Effector CD4-positive, alpha-beta T cell (primary cell): ENCODE measurements around the gene ZCWPW1.
"Not testable (repeated sequence)": the region's sequence is repeated elsewhere in the genome, so short reads cannot be mapped to it uniquely, and the experiment has no call there.

Experiments
- DNase-seq: peaks from one replicate; pipeline ENCODE4 v3.0.0-alpha.2; 2020

ZCWPW1 gene

GRCh38 chr7:100397315-100398081, 31.0 kb downstream of the ZCWPW1 start:
- DNase-seq: no peak

GRCh38 chr7:100396421-100396982, 32.0 kb downstream of the ZCWPW1 start:
- DNase-seq: no peak

- DNase-seq: no peak
Measured at GRCh38 chr7:100394077-100394476, 34.4 kb downstream of the ZCWPW1 start.

GRCh38 chr7:100393233-100393905, 35.1 kb downstream of the ZCWPW1 start:
- no peak for DNase-seq

GRCh38 chr7:100390286-100391009, 38.1 kb downstream of the ZCWPW1 start:
- no peak for DNase-seq

GRCh38 chr7:100389437-100390088, 38.9 kb downstream of the ZCWPW1 start:
- no peak for DNase-seq

- no peak for DNase-seq
Measured at GRCh38 chr7:100387695-100388094, 40.8 kb downstream of the ZCWPW1 start.

- no peak for DNase-seq
Measured at GRCh38 chr7:100386940-100387339, 41.6 kb downstream of the ZCWPW1 start.

- DNase-seq: no peak
Measured at GRCh38 chr7:100384628-100385294, 43.7 kb downstream of the ZCWPW1 start.

- DNase-seq: not testable (repeated sequence)
Measured at GRCh38 chr7:100382234-100382853, 46.2 kb downstream of the ZCWPW1 start.

- DNase-seq: not testable (repeated sequence)
Measured at GRCh38 chr7:100381531-100382233, 46.8 kb downstream of the ZCWPW1 start.

- no peak for DNase-seq
Measured at GRCh38 chr7:100380196-100380595, 48.3 kb downstream of the ZCWPW1 start.

GRCh38 chr7:100378114-100378755, 50.3 kb downstream of the ZCWPW1 start:
- no peak for DNase-seq

GRCh38 chr7:100376066-100376465, 52.4 kb downstream of the ZCWPW1 start:
- DNase-seq: no peak

- no peak for DNase-seq
Measured at GRCh38 chr7:100374601-100375000, 53.9 kb downstream of the ZCWPW1 start.

GRCh38 chr7:100373870-100374598, 54.5 kb downstream of the ZCWPW1 start:
- not testable (repeated sequence) for DNase-seq

GRCh38 chr7:100373261-100373831, 55.2 kb downstream of the ZCWPW1 start, which contains the start of gene PILRA:
Gene PILRA, plus strand, starts transcription at chr7:100373487. Its CDS starts 170 bp downstream, at chr7:100373657.
- no peak for DNase-seq

GRCh38 chr7:100372694-100373093, 55.8 kb downstream of the ZCWPW1 start:
- DNase-seq: no peak

- DNase-seq: no peak
Measured at GRCh38 chr7:100372256-100372655, 56.2 kb downstream of the ZCWPW1 start.
